ENCODE data around the gene EIPR1. TPM values are rescaled to one million over a fixed set of nuclear protein-coding genes. Genes with fewer than 3 reads are reported as not detected.

The EIPR1 gene
- total RNA-seq, 2 experiments from 2014 or later, result 36.2 to 42.7 TPM

GRCh38 chr2:3413697-3414096 lies 36.1 kb upstream of the EIPR1 start:
- Mint-ChIP-seq H3K27me3 (no peaks in the 10 kb centered on the region), H3K4me1 (no peaks in the 10 kb centered on the region), H3K9me3 (no peaks in the 10 kb centered on the region), H3K36me3 (ENCODE audit: low read depth) (peaks cover 8% of the 10 kb centered on the region), H3K4me3 (no peak overlapping the region), H3K27ac (no peak overlapping the region)
- no peak for DNase-seq
- ChIA-PET POLR2A (interaction anchor here (0.7 kb wide), 1 partner anchor 65 kb away, joined by 3 read pairs; no protein-coding TSS in a partner anchor), CTCF (interaction anchor here (0.9 kb wide), 1 partner anchor 16 kb away, joined by 4 read pairs; no protein-coding TSS in a partner anchor)

- Mint-ChIP-seq H3K36me3 (ENCODE audit: low read depth) (peaks cover 10% of the 10 kb centered on the region), H3K9me3 (no peaks in the 10 kb centered on the region), H3K4me3 (no peak overlapping the region), H3K27me3 (no peaks in the 10 kb centered on the region), H3K27ac (no peak overlapping the region), H3K4me1 (no peaks in the 10 kb centered on the region)
- ChIA-PET POLR2A (no interaction called here), CTCF (no interaction called here)
- DNase-seq, result no peak
These were observed 33.5 kb upstream of the EIPR1 start for GRCh38 chr2:3411103-3411502.

GRCh38 chr2:3409627-3410170 lies 32.1 kb upstream of the EIPR1 start:
- Mint-ChIP-seq H3K27me3 (no peaks in the 10 kb centered on the region), H3K4me3 (no peak overlapping the region), H3K27ac (no peak overlapping the region), H3K36me3 (ENCODE audit: low read depth) (peaks cover 10% of the 10 kb centered on the region), H3K9me3 (no peaks in the 10 kb centered on the region), H3K4me1 (no peaks in the 10 kb centered on the region)
- no peak for DNase-seq
- CTCF ChIA-PET, result no interaction called here
- POLR2A ChIA-PET, result no interaction called here

GRCh38 chr2:3408781-3409180 lies 31.2 kb upstream of the EIPR1 start:
- POLR2A ChIA-PET, result no interaction called here
- peaks cover 9% of the 10 kb centered on the region for H3K36me3 Mint-ChIP-seq (ENCODE audit: low read depth)
- H3K4me1 Mint-ChIP-seq, result no peaks in the 10 kb centered on the region
- CTCF ChIA-PET, result no interaction called here
- H3K27me3 Mint-ChIP-seq, result no peaks in the 10 kb centered on the region
- DNase-seq, result no peak
- no peak overlapping the region for H3K4me3 Mint-ChIP-seq
- no peaks in the 10 kb centered on the region for H3K9me3 Mint-ChIP-seq
- H3K27ac Mint-ChIP-seq, result no peak overlapping the region

GRCh38 chr2:3406501-3406900 lies 28.9 kb upstream of the EIPR1 start:
- DNase-seq, result no peak
- no peaks in the 10 kb centered on the region for H3K27me3 Mint-ChIP-seq
- H3K27ac Mint-ChIP-seq, result no peak overlapping the region
- H3K4me1 Mint-ChIP-seq, result no peaks in the 10 kb centered on the region
- H3K4me3 Mint-ChIP-seq, result no peak overlapping the region
- H3K36me3 Mint-ChIP-seq (ENCODE audit: low read depth), result peaks cover 22% of the 10 kb centered on the region
- no peaks in the 10 kb centered on the region for H3K9me3 Mint-ChIP-seq
- ChIA-PET CTCF (interaction anchor here (0.9 to 1.2 kb wide), 2 partner anchors 10 to 30 kb away, joined by 3 read pairs; no protein-coding TSS in a partner anchor), POLR2A (no interaction called here)

GRCh38 chr2:3405876-3406275 lies 28.3 kb upstream of the EIPR1 start:
- H3K9me3 Mint-ChIP-seq, result no peaks in the 10 kb centered on the region
- no peaks in the 10 kb centered on the region for H3K4me1 Mint-ChIP-seq
- ChIA-PET POLR2A (no interaction called here), CTCF (interaction anchor here (0.9 to 1.2 kb wide), 2 partner anchors 9 to 29 kb away, joined by 3 read pairs; no protein-coding TSS in a partner anchor)
- DNase-seq, result no peak
- H3K27ac Mint-ChIP-seq, result no peak overlapping the region
- no peak overlapping the region for H3K4me3 Mint-ChIP-seq
- peaks cover 22% of the 10 kb centered on the region for H3K36me3 Mint-ChIP-seq (ENCODE audit: low read depth)
- H3K27me3 Mint-ChIP-seq, result no peaks in the 10 kb centered on the region

GRCh38 chr2:3405307-3405706 lies 27.7 kb upstream of the EIPR1 start:
- no peaks in the 10 kb centered on the region for H3K4me1 Mint-ChIP-seq

GRCh38 chr2:3404349-3404894 lies 26.8 kb upstream of the EIPR1 start:
- CTCF ChIA-PET, result interaction anchor here (1.0 kb wide), 1 partner anchor 12 kb away, joined by 6 read pairs; no protein-coding TSS in a partner anchor
- H3K27ac Mint-ChIP-seq, result no peak overlapping the region
- no peaks in the 10 kb centered on the region for H3K9me3 Mint-ChIP-seq
- no peak overlapping the region for H3K4me3 Mint-ChIP-seq
- H3K4me1 Mint-ChIP-seq, result no peaks in the 10 kb centered on the region
- no peak for DNase-seq
- peaks cover 22% of the 10 kb centered on the region for H3K36me3 Mint-ChIP-seq (ENCODE audit: low read depth)
- POLR2A ChIA-PET, result no interaction called here
- no peaks in the 10 kb centered on the region for H3K27me3 Mint-ChIP-seq

More at GRCh38 chr2:3405307-3405706, 27.7 kb upstream of the EIPR1 start:
- no peaks in the 10 kb centered on the region for H3K27me3 Mint-ChIP-seq
- POLR2A ChIA-PET, result no interaction called here
- DNase-seq, result no peak
- CTCF ChIA-PET, result interaction anchor here (1.2 kb wide), 1 partner anchor 9 kb away, joined by 3 read pairs; no protein-coding TSS in a partner anchor
- no peaks in the 10 kb centered on the region for H3K9me3 Mint-ChIP-seq
- H3K27ac Mint-ChIP-seq, result no peak overlapping the region
- no peak overlapping the region for H3K4me3 Mint-ChIP-seq
- H3K36me3 Mint-ChIP-seq (ENCODE audit: low read depth), result peaks cover 22% of the 10 kb centered on the region

- DNase-seq, result no peak
- CTCF ChIA-PET, result interaction anchor here (1.0 kb wide), 2 partner anchors 13 to 21 kb away, joined by 4 to 6 read pairs; no protein-coding TSS in a partner anchor
- peaks cover 2% of the 10 kb centered on the region for H3K4me1 Mint-ChIP-seq
- no peak overlapping the region for H3K27ac Mint-ChIP-seq
- no peaks in the 10 kb centered on the region for H3K27me3 Mint-ChIP-seq
- POLR2A ChIA-PET, result no interaction called here
- H3K36me3 Mint-ChIP-seq (ENCODE audit: low read depth), result peaks cover 22% of the 10 kb centered on the region
- no peaks in the 10 kb centered on the region for H3K9me3 Mint-ChIP-seq
- H3K4me3 Mint-ChIP-seq, result no peak overlapping the region
These were observed 26.1 kb upstream of the EIPR1 start for GRCh38 chr2:3403587-3404334.

- DNase-seq, result no peak
- peaks cover 2% of the 10 kb centered on the region for H3K4me1 Mint-ChIP-seq
- ChIA-PET CTCF (interaction anchor here (1.0 kb wide), 1 partner anchor 23 kb away, joined by 3 read pairs; no protein-coding TSS in a partner anchor), POLR2A (no interaction called here)
- H3K9me3 Mint-ChIP-seq, result peaks cover 18% of the 10 kb centered on the region
- no peak overlapping the region for H3K27ac Mint-ChIP-seq
- H3K27me3 Mint-ChIP-seq, result no peaks in the 10 kb centered on the region
- no peak overlapping the region for H3K4me3 Mint-ChIP-seq
- peaks cover 56% of the 10 kb centered on the region for H3K36me3 Mint-ChIP-seq (ENCODE audit: low read depth)
These were observed 22.2 kb upstream of the EIPR1 start for GRCh38 chr2:3399829-3400228.

- CTCF ChIA-PET, result no interaction called here
- POLR2A ChIA-PET, result no interaction called here
- Mint-ChIP-seq H3K27ac (no peak overlapping the region), H3K27me3 (no peaks in the 10 kb centered on the region), H3K9me3 (peaks cover 21% of the 10 kb centered on the region), H3K4me3 (no peak overlapping the region), H3K36me3 (ENCODE audit: low read depth) (peaks cover 60% of the 10 kb centered on the region), H3K4me1 (peaks cover 2% of the 10 kb centered on the region)
- DNase-seq, result no peak
These were observed 21.8 kb upstream of the EIPR1 start for GRCh38 chr2:3399381-3399780.

- H3K36me3 Mint-ChIP-seq (ENCODE audit: low read depth), result peaks cover 60% of the 10 kb centered on the region
- H3K27ac Mint-ChIP-seq, result no peak overlapping the region
- H3K4me1 Mint-ChIP-seq, result peaks cover 2% of the 10 kb centered on the region
- no peaks in the 10 kb centered on the region for H3K27me3 Mint-ChIP-seq
- peaks cover 21% of the 10 kb centered on the region for H3K9me3 Mint-ChIP-seq
- CTCF ChIA-PET, result no interaction called here
- no peak for DNase-seq
- no peak overlapping the region for H3K4me3 Mint-ChIP-seq
- POLR2A ChIA-PET, result interaction anchor here (0.6 kb wide), 1 partner anchor 20 kb away, joined by 3 read pairs; no protein-coding TSS in a partner anchor
These were observed 21.2 kb upstream of the EIPR1 start for GRCh38 chr2:3398857-3399256.

- CTCF ChIA-PET, result interaction anchor here (0.8 to 1.5 kb wide), 2 partner anchors 9 to 17 kb away, joined by 3 to 4 read pairs; no protein-coding TSS in a partner anchor
- H3K27me3 Mint-ChIP-seq, result no peaks in the 10 kb centered on the region
- POLR2A ChIA-PET, result interaction anchor here (0.5 kb wide), 1 partner anchor 121 kb away, joined by 5 read pairs; no protein-coding TSS in a partner anchor
These were observed 19.4 kb upstream of the EIPR1 start for GRCh38 chr2:3396920-3397559.

More at GRCh38 chr2:3396920-3397559, 19.4 kb upstream of the EIPR1 start:
- Mint-ChIP-seq H3K27ac (no peak overlapping the region), H3K9me3 (peaks cover 23% of the 10 kb centered on the region), H3K36me3 (ENCODE audit: low read depth) (peaks cover 67% of the 10 kb centered on the region), H3K4me3 (no peak overlapping the region), H3K4me1 (peaks cover 2% of the 10 kb centered on the region)
- no peak for DNase-seq
